Choroid plexus epithelial cell (primary cell): Measurements from ENCODE around the gene DHX38.

Experiments
- DNase-seq: peaks from one replicate; pipeline ENCODE4 v3.0.0-alpha.2; 2010; ENCODE audit warnings: low read depth
- H3K4me3 ChIP-seq: 2 replicates; pipeline ENCODE4 v1.5.1; 2011; ENCODE audit warnings: low read depth, mild to moderate bottlenecking, control low read depth, low read length, moderate library complexity
- TF ChIP-seq, protein P1 (sequence below): conservative IDR thresholded peaks from 2 replicates; pipeline ENCODE4 v1.5.1; 2011; ENCODE audit warnings: low read depth, mild to moderate bottlenecking, control low read depth, inconsistent platforms, low read length, moderate library complexity

The DHX38 gene

DNA sequence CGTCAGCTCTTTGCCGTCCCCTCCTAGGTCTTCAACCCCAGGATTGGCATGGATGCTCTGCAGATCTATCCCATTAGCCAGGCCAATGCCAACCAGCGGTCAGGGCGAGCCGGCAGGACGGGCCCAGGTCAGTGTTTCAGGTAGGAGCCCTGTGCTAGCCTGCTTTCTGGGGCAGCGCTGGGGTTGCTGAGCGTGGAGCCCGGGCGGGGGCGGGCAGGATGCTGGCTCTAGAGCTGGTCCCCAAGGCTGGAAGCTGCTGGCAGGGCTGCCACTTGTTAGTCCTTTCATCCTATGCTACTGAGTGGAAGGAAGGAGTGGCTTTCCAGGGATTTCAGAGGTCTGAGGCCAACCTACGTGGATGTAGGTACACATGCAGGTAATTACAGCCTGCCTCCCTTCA is 12.3 kb downstream of the DHX38 start:
- no peak for DNase-seq
- TF ChIP-seq, protein P1, sequence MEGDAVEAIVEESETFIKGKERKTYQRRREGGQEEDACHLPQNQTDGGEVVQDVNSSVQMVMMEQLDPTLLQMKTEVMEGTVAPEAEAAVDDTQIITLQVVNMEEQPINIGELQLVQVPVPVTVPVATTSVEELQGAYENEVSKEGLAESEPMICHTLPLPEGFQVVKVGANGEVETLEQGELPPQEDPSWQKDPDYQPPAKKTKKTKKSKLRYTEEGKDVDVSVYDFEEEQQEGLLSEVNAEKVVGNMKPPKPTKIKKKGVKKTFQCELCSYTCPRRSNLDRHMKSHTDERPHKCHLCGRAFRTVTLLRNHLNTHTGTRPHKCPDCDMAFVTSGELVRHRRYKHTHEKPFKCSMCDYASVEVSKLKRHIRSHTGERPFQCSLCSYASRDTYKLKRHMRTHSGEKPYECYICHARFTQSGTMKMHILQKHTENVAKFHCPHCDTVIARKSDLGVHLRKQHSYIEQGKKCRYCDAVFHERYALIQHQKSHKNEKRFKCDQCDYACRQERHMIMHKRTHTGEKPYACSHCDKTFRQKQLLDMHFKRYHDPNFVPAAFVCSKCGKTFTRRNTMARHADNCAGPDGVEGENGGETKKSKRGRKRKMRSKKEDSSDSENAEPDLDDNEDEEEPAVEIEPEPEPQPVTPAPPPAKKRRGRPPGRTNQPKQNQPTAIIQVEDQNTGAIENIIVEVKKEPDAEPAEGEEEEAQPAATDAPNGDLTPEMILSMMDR = no peak
- H3K4me3 ChIP-seq = no peak overlapping the region

DNA sequence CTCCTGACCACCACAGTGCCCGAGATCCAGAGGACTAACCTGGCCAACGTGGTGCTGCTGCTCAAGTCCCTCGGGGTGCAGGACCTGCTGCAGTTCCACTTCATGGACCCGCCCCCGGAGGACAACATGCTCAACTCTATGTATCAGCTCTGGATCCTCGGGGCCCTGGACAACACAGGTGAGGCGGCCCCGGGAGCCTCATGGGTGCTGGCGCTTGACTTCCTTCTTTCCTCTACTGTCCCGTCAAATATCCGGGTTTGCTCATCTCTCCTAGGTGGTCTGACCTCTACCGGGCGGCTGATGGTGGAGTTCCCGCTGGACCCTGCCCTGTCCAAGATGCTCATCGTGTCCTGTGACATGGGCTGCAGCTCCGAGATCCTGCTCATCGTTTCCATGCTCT is 13.7 kb downstream of the DHX38 start:
- no peak overlapping the region for H3K4me3 ChIP-seq
- TF ChIP-seq, protein P1 = no peak
- no peak for DNase-seq

DNA sequence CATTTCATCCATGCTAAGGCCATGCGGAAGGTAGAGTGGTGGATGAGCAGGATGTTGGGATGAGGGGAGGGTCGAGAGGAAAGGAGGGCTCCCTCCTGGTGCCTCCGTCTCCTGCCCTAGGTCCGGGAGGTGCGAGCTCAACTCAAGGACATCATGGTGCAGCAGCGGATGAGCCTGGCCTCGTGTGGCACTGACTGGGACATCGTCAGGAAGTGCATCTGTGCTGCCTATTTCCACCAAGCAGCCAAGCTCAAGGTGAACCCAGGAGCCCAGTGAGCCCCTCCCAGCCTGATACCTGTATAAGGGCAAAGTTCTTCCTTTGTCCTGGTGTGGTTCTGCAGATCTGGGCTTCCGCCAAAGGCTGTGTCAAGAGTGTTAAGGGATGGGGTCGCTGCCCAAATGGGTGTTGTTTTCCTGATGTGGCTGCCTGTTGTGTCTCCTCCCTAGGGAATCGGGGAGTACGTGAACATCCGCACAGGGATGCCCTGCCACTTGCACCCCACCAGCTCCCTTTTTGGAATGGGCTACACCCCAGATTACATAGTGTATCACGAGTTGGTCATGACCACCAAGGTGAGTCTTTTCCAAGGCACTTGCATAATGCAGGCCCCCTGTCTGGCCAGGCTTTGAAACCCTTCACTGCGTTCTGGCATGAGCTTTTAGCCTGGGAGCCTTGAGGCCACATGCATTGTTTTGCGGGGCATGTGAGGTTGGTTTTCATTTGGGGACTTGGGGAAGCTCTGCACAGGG is 14.9 kb downstream of the DHX38 start:
- no peak for DNase-seq
- TF ChIP-seq, protein P1 = no peak
- no peak overlapping the region for H3K4me3 ChIP-seq

DNA sequence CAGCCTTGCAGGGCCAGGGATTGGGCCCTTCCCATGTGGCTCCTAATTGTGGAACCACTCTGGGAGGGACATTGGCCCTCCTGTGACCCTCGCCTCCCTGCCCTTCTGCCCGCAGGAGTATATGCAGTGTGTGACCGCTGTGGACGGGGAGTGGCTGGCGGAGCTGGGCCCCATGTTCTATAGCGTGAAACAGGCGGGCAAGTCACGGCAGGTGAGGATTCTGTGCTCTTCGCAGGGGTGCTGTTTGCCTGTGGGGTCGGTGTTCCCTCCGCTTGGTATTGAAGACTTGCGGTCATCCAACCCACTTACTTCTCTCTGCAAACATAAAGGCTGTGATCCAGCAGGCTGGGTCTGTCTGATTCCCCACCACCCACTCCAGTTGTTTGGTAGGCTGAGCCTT is 15.7 kb downstream of the DHX38 start:
- TF ChIP-seq, protein P1 = no peak
- DNase-seq = no peak
- H3K4me3 ChIP-seq = no peak overlapping the region

DNA sequence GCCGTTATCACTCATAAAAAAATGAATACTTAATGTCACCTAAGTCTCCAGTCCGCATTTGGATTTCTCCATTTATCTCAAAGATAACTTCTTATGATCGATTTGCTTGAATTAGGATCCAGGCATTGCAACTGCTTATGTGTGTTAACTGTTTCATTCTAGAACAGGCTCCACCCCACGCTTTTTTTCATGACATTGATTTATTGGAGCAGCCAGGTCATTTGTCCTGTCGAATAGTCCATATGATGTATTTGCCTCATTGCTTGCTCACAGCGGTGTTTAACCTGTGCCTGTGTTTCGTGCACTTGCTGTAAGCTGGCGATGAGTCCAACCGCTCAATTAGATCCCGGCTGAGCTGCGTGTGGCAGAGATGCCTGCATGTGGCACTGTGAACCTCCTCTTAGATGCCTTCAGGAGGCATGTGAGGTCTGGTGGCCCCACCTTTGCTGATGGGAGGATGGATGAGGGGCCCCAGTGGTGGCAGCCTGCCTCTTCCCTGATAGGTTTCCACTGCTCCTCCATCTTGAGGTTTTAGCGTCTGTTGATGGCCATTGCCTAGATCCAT is 16.4 kb downstream of the DHX38 start:
- no peak for DNase-seq
- TF ChIP-seq, protein P1 = no peak

DNA sequence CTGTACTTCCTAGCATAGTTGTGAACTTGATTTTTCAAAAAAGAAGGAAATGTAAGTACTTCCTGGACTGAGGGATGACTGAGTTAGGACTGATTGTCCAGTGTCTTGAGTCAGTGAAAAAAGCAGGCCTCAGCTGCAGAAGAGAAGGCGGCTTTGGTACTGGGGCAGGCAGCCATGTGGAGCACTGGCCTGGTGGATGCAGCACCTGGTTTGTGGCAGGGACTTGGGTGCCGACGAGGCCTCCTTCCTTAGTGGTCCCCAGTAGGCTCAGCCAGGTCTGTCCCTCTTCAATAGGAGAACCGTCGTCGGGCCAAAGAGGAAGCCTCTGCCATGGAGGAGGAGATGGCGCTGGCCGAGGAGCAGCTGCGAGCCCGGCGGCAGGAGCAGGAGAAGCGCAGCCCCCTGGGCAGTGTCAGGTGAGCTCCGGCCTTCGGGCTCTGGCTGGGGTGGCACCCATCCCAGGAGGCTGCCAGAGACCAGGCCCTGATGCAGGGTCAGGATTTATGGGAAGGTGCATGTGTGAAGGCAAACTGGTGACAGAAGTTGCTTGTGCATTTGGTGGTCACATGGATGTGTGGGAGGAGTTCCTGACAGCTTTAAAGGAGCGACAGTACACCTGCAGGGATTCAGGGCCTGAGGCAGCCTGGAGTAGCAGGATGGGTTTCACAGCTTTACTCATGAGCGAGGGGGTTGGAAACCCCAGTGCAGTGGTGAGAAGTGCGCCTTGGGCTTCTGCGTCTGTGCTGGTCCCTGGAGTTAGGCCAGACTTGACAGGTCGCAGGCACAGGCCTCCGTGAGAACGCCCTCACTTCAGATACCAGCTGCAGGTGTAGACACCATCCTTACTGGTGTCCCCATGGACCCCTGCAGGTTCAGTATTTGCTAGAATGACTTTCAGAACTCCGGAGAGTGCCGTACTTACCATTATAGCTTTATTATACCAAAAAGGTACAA is 17.3 kb downstream of the DHX38 start:
- TF ChIP-seq, protein P1 = no peak
- H3K4me3 ChIP-seq = no peak overlapping the region
- DNase-seq = no peak

More for the DNA sequence above, 16.4 kb downstream of the DHX38 start:
- no peak overlapping the region for H3K4me3 ChIP-seq
